Left ventricle myocardium superior (tissue), 1 donor: ENCODE results near the gene FOXD1. TPM values are rescaled to one million over a fixed set of nuclear protein-coding genes. Genes with fewer than 3 reads are reported as not detected.
"Not testable (repeated sequence)": the region's sequence is repeated elsewhere in the genome, so short reads cannot be mapped to it uniquely, and the experiment has no call there.

Source experiments
- ATAC-seq: fragments of 200-7000 bp; cut with Tn5 transposase; one replicate; pipeline ENCODE4 v1.9.1; 2020; ENCODE audit warnings: mild to moderate bottlenecking, moderate library complexity
- DNase-seq: peaks from one replicate; pipeline ENCODE4 v3.0.0-alpha.2; 2020
- intact Hi-C: fragments of 100-400 bp; cut with micrococcal nuclease; formaldehyde crosslinking; loops from one replicate; pipeline ENCODE4 v1.11.0; 2022
- long read RNA-seq: library from polyadenylated mRNA; unstranded; transcript quantifications from one replicate; pipeline ENCODE4 v2.0.0, GENCODE V29; 2021
- total RNA-seq: library from RNA; stranded (reverse); fragmentation: NEBNext Ultra II Directional; extraction: Animal tissue kit (Norgen Biotek cat#: 25700); gene quantifications from one replicate; pipeline ENCODE4 v1.2.1, GENCODE V29; 2021
- donor health status: DM: no; HTN: yes; CAD: no; lungs with severe emphysema.

Gene FOXD1
- not detected for total RNA-seq
- long read RNA-seq: 0 reads

GRCh38 chr5:73448463-73449136, at the start of gene FOXD1:
Gene FOXD1, minus strand, starts transcription at chr5:73448777. Its CDS starts 415 bp downstream, at chr5:73448362.
- DNase-seq: peak; percentile 57
- intact Hi-C loops: no loop called here
- peak; percentile 85 for ATAC-seq

DNA sequence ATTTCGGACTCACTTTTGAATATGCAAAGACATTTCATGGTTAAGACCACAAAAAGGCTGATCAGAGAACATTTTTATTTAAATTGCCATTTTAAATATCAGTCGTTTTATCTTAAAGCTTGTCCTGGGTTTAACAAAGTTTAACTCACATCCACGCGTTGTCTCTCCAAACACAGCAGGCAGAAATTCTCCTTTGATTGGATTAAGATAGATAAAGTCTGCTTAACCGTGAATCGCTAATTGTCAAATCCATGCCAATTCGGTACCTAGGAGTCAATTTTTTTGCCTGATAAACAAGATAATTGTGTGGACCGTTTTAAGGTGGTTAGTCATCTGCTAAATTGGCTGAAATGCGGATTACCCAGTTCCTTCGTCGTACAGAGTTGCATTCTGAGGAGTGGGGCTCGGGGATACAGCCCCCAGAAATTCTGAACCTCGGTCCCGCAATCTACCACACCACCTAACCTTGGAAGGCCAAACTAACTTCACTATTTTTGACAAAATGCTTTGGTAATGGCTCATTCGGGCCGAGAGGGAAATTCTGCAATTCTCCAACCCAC, 49.0 kb upstream of the FOXD1 start:
- no peak for ATAC-seq
- intact Hi-C loops: no loop called here
- DNase-seq: no peak

DNA sequence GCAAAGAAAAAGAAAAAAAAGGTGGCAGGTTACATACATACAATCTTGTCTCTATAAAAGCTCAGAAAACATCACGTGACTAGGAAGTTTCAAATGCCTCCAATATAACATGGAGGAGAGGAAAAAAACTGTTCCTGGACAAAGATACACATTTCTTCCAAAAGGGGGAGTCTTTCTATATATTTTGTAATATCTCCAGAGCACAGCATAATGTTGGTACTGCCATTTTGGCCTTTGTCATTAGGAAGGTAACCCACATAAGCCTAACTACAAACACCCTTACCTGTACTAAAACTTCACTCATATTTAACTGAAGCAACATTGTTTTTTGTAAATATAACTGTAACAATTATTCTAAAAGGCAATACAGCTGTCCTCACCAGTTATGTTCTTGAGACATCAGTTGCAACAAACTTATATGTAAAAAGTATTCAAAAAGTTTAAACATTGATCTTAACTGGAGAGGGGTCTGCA, 48.4 kb upstream of the FOXD1 start:
- intact Hi-C loops: no loop called here
- ATAC-seq: no peak

GRCh38 chr5:73495772-73496335, 47.3 kb upstream of the FOXD1 start:
- intact Hi-C loops: no loop called here
- no peak for ATAC-seq

More for the DNA sequence above, 48.4 kb upstream of the FOXD1 start:
- no peak for DNase-seq

GRCh38 chr5:73494721-73495120, 46.1 kb upstream of the FOXD1 start:
- no peak for DNase-seq
- no peak for ATAC-seq
- intact Hi-C loops: no loop called here

More at GRCh38 chr5:73495772-73496335, 47.3 kb upstream of the FOXD1 start:
- DNase-seq: no peak

DNA sequence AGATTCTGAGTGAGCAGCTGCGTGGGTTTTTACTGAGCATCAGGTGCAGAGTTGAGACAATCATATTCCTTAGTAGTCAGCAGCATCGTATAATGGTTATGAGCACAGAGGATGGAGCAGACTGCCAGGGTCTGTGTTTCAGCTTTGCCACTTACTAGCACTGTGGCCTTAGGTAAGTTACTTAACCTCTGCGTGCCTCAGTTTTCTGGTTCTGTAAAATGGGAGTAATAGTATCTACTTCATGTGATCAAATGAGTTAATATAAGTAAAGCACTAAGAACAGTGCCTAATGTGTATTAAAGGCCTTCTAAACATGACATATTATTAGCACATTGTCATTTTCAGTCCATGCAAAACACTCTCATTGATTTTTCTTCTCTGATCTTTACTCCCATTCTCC, 44.8 kb upstream of the FOXD1 start:
- ATAC-seq: no peak
- intact Hi-C loops: no loop called here
- DNase-seq: no peak

DNA sequence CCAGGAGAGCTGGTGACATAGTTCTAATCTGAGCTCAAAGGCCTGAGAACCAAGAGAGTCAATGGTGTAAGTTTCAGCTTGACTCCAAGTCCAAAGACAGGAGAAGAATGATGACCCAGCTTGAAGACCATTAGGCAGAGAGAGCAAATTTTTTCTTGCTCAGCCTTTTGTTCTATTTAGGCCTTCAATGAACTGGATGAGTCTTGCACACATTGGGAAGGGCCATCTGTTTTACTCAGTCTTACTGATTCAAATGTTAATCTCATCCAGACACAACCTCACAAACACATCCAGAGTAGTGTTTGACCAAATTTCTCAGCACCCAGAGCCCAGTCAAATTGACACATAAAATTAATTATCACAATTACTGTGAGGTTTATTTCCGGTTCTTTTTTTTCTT, 42.6 kb upstream of the FOXD1 start:
- intact Hi-C loops: no loop called here
- ATAC-seq: no peak
- DNase-seq: no peak

DNA sequence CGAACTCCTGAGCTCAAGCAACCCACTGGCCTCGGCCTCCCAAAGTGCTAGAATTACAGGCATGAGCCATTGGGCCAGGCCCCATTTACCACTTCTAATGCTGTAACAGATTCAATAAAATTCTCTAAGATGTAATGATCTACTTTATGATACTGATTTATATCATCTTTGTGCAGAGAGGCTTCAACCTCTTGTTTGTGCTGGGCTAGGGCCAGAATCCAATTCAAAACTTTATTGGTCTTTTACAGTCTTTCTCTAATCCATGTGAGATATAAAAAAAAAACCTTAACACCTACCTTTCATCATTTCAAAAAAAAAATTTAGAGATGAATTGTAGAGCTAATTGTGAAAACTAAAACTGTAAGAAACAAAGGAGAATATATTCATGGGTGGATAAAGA, 41.5 kb upstream of the FOXD1 start:
- DNase-seq: no peak
- ATAC-seq: no peak
- intact Hi-C loops: no loop called here

GRCh38 chr5:73488806-73489205, 40.2 kb upstream of the FOXD1 start:
- intact Hi-C loops: no loop called here
- ATAC-seq (no peak), DNase-seq (no peak)

DNA sequence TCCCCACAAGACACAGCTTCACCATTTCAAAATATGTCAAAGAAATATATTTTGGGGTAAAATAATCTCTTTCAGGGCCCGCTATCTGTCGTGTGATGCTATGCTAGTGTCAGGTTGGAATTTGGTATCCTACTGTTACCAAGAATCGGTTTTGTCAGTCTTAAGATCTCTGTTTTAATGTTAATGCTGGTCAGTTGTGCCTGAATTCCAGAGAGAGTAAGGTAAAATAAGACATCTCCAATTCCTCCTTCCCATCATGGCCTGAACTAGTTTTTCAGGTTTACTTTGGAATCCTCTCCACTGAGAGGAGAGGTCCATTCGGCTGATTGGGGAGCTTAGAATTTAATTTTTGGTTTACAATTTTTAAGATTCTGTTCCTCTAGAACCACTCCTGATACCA, 39.2 kb upstream of the FOXD1 start:
- no peak for ATAC-seq
- DNase-seq: no peak
- intact Hi-C loops: no loop called here

GRCh38 chr5:73487257-73487656, 38.7 kb upstream of the FOXD1 start:
- ATAC-seq, DNase-seq, intact Hi-C loops: not testable (repeated sequence)

GRCh38 chr5:73486119-73486899, 37.7 kb upstream of the FOXD1 start:
- no peak for ATAC-seq
- intact Hi-C loops: no loop called here
- no peak for DNase-seq

DNA sequence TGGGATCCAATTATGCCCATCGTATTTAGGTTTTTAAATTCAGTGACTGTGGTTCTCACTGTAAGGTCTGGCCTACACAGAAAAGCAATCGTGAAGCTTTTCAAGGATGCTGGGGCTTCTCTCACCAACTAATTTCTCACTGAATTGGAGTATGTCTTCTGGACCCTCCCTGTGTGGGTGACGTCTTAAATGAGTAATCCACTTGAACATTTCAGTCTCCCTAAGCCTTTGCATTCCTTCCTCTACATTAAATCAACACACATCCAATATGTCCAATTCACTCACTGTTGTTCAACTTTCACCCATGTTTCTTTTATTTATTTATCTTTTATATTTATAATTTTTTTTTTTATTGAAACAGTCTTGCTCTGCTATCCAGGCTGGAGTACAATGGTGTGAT, 37.1 kb upstream of the FOXD1 start:
- intact Hi-C loops: no loop called here
- ATAC-seq (no peak), DNase-seq (no peak)

GRCh38 chr5:73484511-73484910, 35.9 kb upstream of the FOXD1 start:
- DNase-seq (no peak), ATAC-seq (no peak)
- intact Hi-C loops: no loop called here

DNA sequence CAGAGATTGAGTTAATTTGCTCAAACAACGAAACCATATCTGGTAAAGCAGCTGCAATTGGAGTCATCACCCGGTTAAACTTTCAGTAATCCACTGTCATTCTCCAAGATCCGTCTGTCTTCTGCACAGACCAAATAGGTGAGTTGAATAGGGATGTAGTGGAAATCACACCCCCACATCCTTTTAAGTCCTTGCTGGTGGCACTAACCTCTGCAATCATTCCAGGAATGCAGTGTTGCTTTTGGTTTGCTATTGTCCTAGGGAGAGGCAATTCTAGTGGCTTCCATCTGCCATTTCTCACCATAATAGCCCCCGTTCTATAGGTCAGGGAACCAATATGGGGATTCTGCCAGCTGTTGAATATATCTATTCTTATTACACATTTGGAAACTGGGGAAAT, 35.1 kb upstream of the FOXD1 start:
- no peak for DNase-seq
- intact Hi-C loops: no loop called here
- no peak for ATAC-seq

DNA sequence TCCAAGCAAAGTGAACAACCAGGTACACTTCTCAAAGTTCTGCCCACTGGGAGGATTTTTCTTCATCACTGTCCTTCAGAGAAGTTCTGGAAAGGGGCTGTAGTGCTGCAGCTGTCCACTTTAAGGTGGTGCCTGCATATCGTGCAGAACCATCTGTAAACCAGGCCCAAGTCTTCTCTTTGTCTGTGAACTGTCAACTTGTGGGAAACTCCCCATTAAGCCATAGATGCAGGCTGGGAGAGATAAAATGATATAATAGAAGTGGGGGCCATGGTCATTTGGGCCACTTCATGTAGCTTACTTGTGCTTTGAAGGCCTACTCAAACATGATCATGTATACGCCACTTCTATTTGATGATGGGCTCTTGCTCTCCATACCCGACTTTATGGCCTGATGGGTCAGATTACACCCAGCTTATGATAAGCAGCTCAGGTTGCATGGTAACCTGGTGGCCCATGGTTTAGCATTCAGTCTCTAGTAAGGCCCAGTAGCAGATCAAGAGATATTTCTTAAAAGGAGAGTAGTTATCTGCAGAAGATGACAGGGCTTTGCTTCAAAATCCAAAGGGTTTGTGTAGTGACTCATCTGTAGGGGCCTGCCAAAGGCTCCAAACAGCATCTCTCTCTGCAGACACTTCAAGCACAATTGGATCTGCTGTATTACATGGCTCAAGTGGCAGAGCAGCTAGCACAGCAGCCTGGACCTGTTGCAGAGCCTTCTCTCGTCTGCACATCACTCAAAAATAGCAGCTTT, 34.0 kb upstream of the FOXD1 start:
- intact Hi-C loops: no loop called here
- DNase-seq: no peak
- no peak for ATAC-seq

DNA sequence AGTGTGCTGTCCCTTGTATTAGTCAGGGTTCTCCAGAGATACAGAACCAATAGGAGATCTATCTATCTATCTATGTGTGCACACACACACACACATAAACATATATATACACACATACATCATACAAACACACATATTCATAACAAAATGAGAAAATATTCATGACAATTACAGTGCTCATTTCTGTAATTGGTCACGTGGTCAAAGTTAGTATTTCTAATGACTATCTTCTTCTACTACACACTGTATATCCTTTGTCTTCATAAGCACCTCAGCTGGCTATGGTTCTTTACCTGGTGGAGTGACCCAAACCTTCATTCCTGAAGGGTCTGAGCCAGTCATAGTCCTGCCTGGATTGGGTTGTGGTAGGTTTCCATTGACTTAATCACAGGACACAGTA, 31.9 kb upstream of the FOXD1 start:
- no peak for ATAC-seq
- DNase-seq: no peak
- intact Hi-C loops: no loop called here

- no peak for ATAC-seq
- intact Hi-C loops: no loop called here
Observed at GRCh38 chr5:73472116-73472515, 23.5 kb upstream of the FOXD1 start.

DNA sequence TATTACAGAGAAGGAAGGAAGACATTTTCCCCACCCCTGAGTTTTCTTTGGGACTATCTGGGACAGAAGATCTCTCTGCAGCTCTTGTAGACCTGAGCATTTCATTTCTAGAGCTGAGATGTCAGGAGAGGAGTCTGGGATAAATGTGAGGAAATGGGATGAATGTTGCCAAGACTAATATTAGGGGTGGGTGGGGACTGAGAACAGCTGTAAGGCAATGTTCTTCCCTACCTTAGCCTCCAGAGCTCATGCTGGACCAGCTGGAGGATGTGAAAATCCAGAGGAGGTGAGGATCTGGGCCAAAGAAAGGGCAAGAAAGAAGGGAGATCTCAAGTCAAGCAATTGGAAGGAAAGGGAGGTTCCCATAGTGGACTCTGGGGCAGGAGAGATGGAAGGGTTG, 23.1 kb upstream of the FOXD1 start:
- DNase-seq (no peak), ATAC-seq (no peak)
- intact Hi-C loops: no loop called here

More at GRCh38 chr5:73472116-73472515, 23.5 kb upstream of the FOXD1 start:
- DNase-seq: no peak
